Activated naive CD4-positive, alpha-beta T cell treated with anti-CD3 and anti-CD28 coated beads for 36 hours (primary cell): ENCODE measurements around the gene CFHR5. TPM values are rescaled to one million over a fixed set of nuclear protein-coding genes. Genes with fewer than 3 reads are reported as not detected.
"Not testable (repeated sequence)": the region's sequence is repeated elsewhere in the genome, so short reads cannot be mapped to it uniquely, and the experiment has no call there.

ENCODE experiments used
- CTCF ChIA-PET: fragments of 350-600 bp; sonication (Branson Sonifier 250); formaldehyde crosslinking; loops from one replicate; lab custom pipeline; 2021; ENCODE audit warnings: antibody characterized with exemption; lab: Charles Lee
- DNase-seq: peaks from one replicate; pipeline ENCODE4 v3.0.0-alpha.2; 2020
- H3K27ac Mint-ChIP-seq: one replicate; pipeline ENCODE4 v1.8.0; 2021; ENCODE audit warnings: mild to moderate bottlenecking, mixed read lengths
- H3K27me3 Mint-ChIP-seq: one replicate; pipeline ENCODE4 v1.8.0; 2021; ENCODE audit warnings: low read depth, mixed read lengths
- H3K36me3 Mint-ChIP-seq: one replicate; pipeline ENCODE4 v1.8.0; 2021; ENCODE audit warnings: low read depth, mixed read lengths
- H3K4me1 Mint-ChIP-seq: one replicate; pipeline ENCODE4 v1.8.0; 2021; ENCODE audit warnings: low read depth, mixed read lengths
- H3K4me3 Mint-ChIP-seq: one replicate; pipeline ENCODE4 v1.8.0; 2021; ENCODE audit warnings: mild to moderate bottlenecking, moderate library complexity, mixed read lengths
- H3K9me3 Mint-ChIP-seq: one replicate; pipeline ENCODE4 v1.8.0; 2021; ENCODE audit warnings: mixed read lengths
- intact Hi-C: fragments of 100-400 bp; cut with micrococcal nuclease; formaldehyde crosslinking; loops from one replicate; pipeline ENCODE4 v1.15.1; 2023
- total RNA-seq, 2 experiments: library from RNA; stranded (reverse); gene quantifications; one replicate each; pipeline ENCODE4 v1.2.3, GENCODE V29; 2021

The CFHR5 gene
- total RNA-seq, 2 experiments from 2014 or later, result not detected

- CTCF ChIA-PET, result no interaction called here
- Mint-ChIP-seq H3K4me1 (no peaks in the 10 kb centered on the region), H3K36me3 (no peaks in the 10 kb centered on the region), H3K9me3 (no peaks in the 10 kb centered on the region), H3K27ac (no peak overlapping the region), H3K4me3 (no peak overlapping the region), H3K27me3 (no peaks in the 10 kb centered on the region)
- intact Hi-C loops, result no loop called here
- DNase-seq, result no peak
These were observed 52.4 kb downstream of the CFHR5 start for GRCh38 chr1:197029749-197030148.

DNA sequence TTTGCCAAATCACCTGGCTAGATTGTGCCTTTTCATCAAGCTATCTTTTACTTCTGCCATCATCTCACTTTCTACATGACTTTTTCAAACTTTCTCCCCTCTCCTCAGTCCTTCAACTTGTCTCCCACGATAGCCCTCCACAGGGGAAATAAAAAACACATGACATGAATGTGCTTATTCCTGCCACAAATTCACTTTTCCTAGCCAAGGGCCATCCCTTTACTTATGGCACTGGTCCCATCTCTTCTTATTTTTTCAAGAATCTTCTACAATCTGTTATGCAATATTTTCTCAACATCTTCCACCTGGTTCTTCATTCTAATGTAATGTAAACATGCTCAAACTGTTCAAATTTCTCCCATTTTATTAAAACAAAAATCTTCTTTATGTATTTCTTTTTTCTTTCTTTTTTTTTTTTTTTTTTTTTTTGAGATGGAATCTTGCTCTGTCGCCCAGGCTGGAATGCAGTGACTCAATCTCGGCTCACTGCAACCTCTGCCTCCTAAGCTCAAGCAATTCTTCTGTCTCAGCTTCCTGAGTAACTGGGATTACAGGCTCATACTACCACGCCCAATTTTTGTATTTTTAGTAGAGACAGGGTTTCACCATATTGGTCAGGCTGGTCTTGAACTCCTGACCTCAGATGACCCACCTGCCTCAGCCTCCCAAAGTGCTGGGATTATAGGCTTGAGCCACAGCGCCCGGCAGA, 57.4 kb downstream of the CFHR5 start:
- H3K27ac Mint-ChIP-seq, H3K4me3 Mint-ChIP-seq, CTCF ChIA-PET, DNase-seq, H3K27me3 Mint-ChIP-seq, H3K4me1 Mint-ChIP-seq, H3K9me3 Mint-ChIP-seq, H3K36me3 Mint-ChIP-seq, intact Hi-C loops: not testable (repeated sequence)

DNA sequence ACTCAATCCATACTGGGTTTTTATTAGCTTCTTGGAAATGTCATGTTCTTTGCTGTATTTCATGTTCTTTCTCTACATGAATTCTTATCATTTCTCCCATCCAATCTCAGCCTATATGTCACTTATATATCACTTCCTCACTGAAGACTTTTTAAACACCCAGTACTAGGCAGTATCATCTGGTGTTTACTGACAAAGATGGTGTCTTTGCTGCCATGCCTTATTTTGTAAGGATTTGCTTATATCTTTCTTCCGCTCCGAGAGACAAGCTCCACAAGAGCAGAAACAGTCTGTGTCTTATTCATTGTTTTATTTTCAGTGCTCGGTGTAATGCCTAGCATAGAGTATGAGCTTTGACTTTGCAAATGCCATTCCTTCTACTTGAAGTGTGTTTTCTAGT, 59.5 kb downstream of the CFHR5 start:
- H3K9me3 Mint-ChIP-seq, result no peaks in the 10 kb centered on the region

DNA sequence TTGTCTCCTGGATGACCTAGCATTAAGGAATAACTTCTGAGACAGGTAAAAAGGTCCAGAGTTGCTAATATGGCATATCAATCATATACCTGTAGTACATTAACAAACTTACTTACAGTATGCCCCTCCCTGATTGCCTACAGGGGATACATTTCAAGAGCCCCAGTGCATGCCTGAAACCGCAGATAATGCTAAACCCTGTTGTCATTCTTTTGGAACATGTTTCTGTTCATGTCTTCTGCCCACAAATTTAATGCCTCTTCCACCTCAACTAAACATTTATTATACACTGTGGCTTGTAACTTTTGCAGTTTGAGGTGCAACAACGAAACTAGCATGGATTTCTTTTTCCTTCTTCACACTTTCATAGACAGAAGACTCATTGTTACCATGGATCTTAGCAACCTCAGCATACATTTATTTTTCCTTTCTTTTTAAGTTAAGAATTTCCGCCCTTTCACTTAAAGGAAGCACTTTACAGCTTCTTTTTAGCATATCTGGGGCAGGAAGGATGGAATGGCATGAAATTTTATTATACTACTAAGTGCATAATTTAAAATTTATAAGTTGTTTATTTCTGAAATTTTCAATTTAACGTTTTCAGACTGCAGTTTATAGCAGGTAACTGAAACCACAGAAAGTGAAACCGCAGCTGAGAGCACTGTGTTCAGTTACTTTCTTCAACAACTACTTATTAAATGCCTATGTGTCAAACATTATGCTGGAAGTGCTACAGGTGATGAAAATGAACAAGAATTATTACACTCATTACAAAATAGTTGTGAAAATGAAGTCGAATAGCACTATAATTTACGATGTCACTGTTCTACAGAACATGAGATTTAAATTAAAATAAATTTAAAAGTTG, 64.4 kb downstream of the CFHR5 start:
- DNase-seq, result no peak
- Mint-ChIP-seq H3K4me1 (no peaks in the 10 kb centered on the region), H3K36me3 (no peaks in the 10 kb centered on the region), H3K4me3 (no peak overlapping the region), H3K27ac (no peak overlapping the region), H3K27me3 (peaks cover 4% of the 10 kb centered on the region), H3K9me3 (no peaks in the 10 kb centered on the region)
- CTCF ChIA-PET, result no interaction called here
- intact Hi-C loops, result no loop called here

More for the DNA sequence above, 59.5 kb downstream of the CFHR5 start:
- H3K36me3 Mint-ChIP-seq, result no peaks in the 10 kb centered on the region
- DNase-seq, result no peak
- intact Hi-C loops, result no loop called here
- peaks cover 2% of the 10 kb centered on the region for H3K27me3 Mint-ChIP-seq
- H3K4me1 Mint-ChIP-seq, result no peaks in the 10 kb centered on the region
- no peak overlapping the region for H3K27ac Mint-ChIP-seq
- CTCF ChIA-PET, result interaction anchor here (0.7 kb wide), 1 partner anchor 49 kb away, joined by 4 read pairs; no protein-coding TSS in a partner anchor
- no peak overlapping the region for H3K4me3 Mint-ChIP-seq

GRCh38 chr1:197042676-197043341, 65.5 kb downstream of the CFHR5 start:
- CTCF ChIA-PET, result interaction anchor here (0.6 kb wide), 1 partner anchor 112 kb away, joined by 5 read pairs; no protein-coding TSS in a partner anchor
- Mint-ChIP-seq H3K9me3 (no peaks in the 10 kb centered on the region), H3K4me1 (no peaks in the 10 kb centered on the region), H3K36me3 (no peaks in the 10 kb centered on the region), H3K27ac (no peak overlapping the region), H3K27me3 (peaks cover 3% of the 10 kb centered on the region), H3K4me3 (no peak overlapping the region)
- intact Hi-C loops, result no loop called here
- DNase-seq, result no peak

DNA sequence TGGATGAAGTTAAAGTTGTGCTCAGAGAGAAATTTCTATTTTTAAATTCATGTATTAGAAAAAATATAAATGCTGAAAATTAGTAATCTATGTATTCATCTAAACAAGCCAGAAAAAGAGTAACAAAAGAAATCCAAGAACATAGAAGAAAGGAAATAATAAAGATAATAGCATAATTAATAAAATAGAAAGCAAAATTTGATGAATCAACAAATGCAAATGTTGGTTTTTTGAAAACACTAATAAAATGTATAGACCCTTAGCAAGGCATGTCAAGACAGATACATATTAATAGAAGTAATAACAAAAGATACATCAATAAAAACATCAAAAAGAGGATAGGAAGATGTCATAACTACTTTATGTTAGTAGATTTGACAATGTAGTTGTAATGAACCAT, 71.7 kb downstream of the CFHR5 start:
- no peak for DNase-seq
- H3K4me3 Mint-ChIP-seq, result no peak overlapping the region
- no peaks in the 10 kb centered on the region for H3K9me3 Mint-ChIP-seq
- no peaks in the 10 kb centered on the region for H3K4me1 Mint-ChIP-seq
- intact Hi-C loops, result no loop called here
- CTCF ChIA-PET, result no interaction called here
- H3K27ac Mint-ChIP-seq, result no peak overlapping the region
- H3K36me3 Mint-ChIP-seq, result no peaks in the 10 kb centered on the region
- H3K27me3 Mint-ChIP-seq, result no peaks in the 10 kb centered on the region

Other genes with a start within 250 kb of the CFHR5 start
- not detected for gene CFHR3, start 202.7 kb upstream of the CFHR5 start, total RNA-seq
- gene CFHR1, start 157.8 kb upstream of the CFHR5 start, total RNA-seq, result not detected
- gene CFHR4, start 89.5 kb upstream of the CFHR5 start, total RNA-seq, result not detected
- gene CFHR2, start 33.8 kb upstream of the CFHR5 start, total RNA-seq, result not detected
- not detected for gene F13B, start 89.7 kb downstream of the CFHR5 start, total RNA-seq
- 10 to 100 TPM; 26.4 to 27.6 TPM for gene ASPM, start 169.1 kb downstream of the CFHR5 start, total RNA-seq
- gene ZBTB41, start 223.7 kb downstream of the CFHR5 start, total RNA-seq, result 1 to 10 TPM; 4.7 to 4.8 TPM